ENCODE data around the gene INPP4A.

INPP4A gene

DNA sequence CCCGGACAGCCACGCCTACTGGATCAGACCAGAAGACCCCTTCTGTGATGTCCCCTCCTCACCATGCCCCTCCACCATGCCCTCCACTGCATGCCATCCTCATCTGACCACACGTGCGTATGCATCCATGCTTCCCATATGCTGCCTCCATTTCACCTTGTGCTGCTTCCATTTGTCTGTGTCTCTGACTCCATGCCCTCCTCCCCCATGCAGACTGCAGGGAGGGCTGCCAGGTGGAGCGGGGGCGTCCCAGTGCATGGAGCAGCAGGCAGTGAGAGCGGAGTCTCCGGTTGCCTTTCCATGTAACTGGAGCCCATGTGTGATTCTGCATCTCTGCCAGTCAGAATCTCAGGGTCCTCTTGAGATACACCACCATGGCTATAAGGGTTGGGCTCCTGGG is 111.0 kb downstream of the INPP4A start:
- Histone ChIP-seq H3K27me3 (ENCODE audit: control insufficient read depth in 1 of 2, insufficient read depth in 2 of 2, low read length in 2 of 2) (no peaks in the 10 kb centered on the region), H3K4me1 (ENCODE audit: insufficient read depth, low read length) (peaks cover 23% of the 10 kb centered on the region), H3K36me3 (ENCODE audit: insufficient read depth, low read length) (peaks cover 55% of the 10 kb centered on the region), H3K27ac (ENCODE audit: low read depth, low read length) (no peak overlapping the region), H3K9me3 (ENCODE audit: low read length) (no peaks in the 10 kb centered on the region), H3K4me3 (ENCODE audit: low read depth in 1 of 2, low read length in 2 of 2) (no peak overlapping the region), H3K9ac (ENCODE audit: low read length) (no peak overlapping the region)

DNA sequence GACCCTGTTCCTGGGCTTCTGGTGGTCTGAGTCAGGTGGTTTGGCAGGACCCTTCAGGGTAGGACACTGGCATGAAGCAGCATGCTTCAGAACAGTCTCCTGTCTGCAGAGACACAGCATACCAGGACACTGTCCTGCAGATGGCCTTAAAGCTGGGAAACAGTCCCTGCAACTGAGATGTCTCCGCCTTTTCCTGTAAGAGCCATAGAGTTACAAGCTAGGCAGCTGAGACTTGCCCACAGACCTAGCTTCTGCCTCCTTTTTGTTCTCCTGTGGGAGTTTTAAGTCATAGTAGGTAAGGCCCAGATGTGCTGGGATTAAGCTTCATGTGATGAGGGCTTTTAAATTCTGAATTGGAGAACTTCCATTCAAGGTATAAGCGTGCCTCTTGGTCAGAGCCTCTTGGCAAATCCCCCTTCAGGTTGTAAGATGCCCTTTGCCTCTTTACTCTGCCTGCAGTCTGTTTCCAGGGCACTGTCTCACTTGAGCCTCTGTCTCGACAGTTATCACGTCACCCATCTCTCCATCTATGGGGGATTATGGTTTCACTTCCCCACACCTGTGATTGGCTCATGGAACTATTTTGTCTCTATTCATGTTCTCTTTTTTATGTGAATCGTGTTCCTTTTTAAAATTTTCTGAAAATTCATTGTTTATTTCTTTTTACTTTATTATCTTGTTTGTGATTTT is 111.8 kb downstream of the INPP4A start:
- Histone ChIP-seq H3K9ac (ENCODE audit: low read length) (no peak overlapping the region), H3K4me3 (ENCODE audit: low read depth in 1 of 2, low read length in 2 of 2) (no peak overlapping the region), H3K4me1 (ENCODE audit: insufficient read depth, low read length) (peaks cover 30% of the 10 kb centered on the region), H3K36me3 (ENCODE audit: insufficient read depth, low read length) (peaks cover 49% of the 10 kb centered on the region), H3K27ac (ENCODE audit: low read depth, low read length) (no peak overlapping the region), H3K9me3 (ENCODE audit: low read length) (no peaks in the 10 kb centered on the region), H3K27me3 (ENCODE audit: control insufficient read depth in 1 of 2, insufficient read depth in 2 of 2, low read length in 2 of 2) (no peaks in the 10 kb centered on the region)

DNA sequence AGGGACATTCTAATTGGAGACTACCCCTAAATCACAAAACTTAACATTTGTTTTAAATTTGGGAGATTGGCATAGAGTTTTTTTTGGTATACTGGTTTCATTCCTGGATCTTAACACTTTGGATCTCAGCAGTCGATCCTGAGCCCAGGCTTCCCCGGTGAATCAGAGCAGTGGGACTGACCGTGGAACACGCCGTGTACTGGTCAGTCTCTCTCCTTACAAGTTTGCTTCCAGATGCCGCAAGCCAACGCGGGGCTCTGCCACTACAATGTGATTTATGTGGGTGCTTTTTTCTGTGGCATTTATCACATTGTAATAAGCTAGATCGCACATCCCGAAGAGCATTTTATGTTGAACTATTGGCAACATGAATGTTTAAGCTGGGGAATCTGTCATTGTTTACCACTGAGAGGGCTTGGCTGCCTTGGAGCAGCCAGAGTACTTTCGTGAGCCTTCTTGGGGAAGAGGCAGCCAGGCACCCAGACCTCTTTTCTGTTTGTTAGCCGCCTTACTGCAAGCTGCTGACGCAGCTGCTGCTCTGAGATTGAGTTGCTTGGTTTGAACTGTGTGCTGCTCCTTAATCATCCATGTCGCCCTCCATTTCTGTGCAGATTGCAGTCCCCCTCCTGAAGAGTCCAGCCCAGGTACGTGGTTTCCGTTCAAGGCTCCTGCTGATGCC is 114.3 kb downstream of the INPP4A start:
- H3K4me1 ChIP-seq (ENCODE audit: insufficient read depth, low read length): peaks cover 46% of the 10 kb centered on the region
- H3K9ac ChIP-seq (ENCODE audit: low read length): no peak overlapping the region
- H3K4me3 ChIP-seq (ENCODE audit: low read depth in 1 of 2, low read length in 2 of 2): no peak overlapping the region
- no peaks in the 10 kb centered on the region for H3K9me3 ChIP-seq (ENCODE audit: low read length)
- H3K27me3 ChIP-seq (ENCODE audit: control insufficient read depth in 1 of 2, insufficient read depth in 2 of 2, low read length in 2 of 2): no peaks in the 10 kb centered on the region
- H3K36me3 ChIP-seq (ENCODE audit: insufficient read depth, low read length): peaks cover 44% of the 10 kb centered on the region
- peak overlapping the region; percentile 59 for H3K27ac ChIP-seq (ENCODE audit: low read depth, low read length)

DNA sequence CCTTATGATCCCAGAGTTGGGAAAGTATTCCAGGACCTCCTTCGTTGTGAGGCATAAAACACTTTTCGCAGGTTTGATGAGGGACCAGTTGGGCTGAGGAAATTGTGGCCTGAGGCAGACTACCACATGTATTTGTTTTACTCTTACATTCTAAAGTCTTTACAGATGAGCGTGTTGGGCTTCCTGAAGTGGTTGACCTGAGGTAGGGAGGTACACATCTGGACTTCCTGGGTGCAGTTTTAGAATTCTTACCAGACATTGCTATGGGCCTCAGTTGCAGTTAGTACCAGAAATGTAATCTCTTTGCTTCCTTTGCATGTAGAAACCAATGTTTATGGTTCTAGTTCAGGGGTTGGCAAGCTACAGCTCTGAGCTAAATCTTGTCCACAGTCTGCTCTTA is 114.9 kb downstream of the INPP4A start:
- Histone ChIP-seq H3K4me3 (ENCODE audit: low read depth in 1 of 2, low read length in 2 of 2) (peak overlapping the region in 1 of 2 donors; percentile 7), H3K27me3 (ENCODE audit: control insufficient read depth in 1 of 2, insufficient read depth in 2 of 2, low read length in 2 of 2) (no peaks in the 10 kb centered on the region), H3K9ac (ENCODE audit: low read length) (no peak overlapping the region), H3K9me3 (ENCODE audit: low read length) (no peaks in the 10 kb centered on the region), H3K36me3 (ENCODE audit: insufficient read depth, low read length) (peaks cover 44% of the 10 kb centered on the region), H3K4me1 (ENCODE audit: insufficient read depth, low read length) (peaks cover 46% of the 10 kb centered on the region), H3K27ac (ENCODE audit: low read depth, low read length) (peak overlapping the region; percentile 59)

DNA sequence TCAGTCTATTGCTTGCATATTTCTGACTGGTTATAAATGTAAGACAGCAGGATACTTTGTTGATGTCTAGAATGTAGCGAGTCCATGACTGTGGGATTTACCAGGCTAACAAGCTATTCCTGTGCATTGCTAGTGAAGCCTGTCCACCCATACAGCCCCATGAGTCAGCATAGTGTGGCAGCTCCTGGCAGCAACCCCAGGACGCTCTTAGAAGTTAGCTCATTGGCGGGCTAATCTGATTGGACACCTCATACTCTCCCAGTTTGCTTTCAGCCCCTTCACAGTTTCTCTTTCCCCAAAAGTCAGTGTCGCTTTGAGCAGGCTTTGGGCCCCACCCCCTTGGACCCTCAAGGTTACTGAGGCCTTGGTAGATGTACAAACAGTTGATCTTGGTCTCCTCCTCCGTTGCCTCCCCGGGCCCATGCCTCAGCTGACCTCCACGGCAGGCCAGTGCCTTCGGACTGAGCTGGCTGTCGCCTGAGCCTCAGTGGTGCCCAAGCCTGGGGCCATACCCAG is 115.7 kb downstream of the INPP4A start:
- Histone ChIP-seq H3K4me1 (ENCODE audit: insufficient read depth, low read length) (peaks cover 46% of the 10 kb centered on the region), H3K27me3 (ENCODE audit: control insufficient read depth in 1 of 2, insufficient read depth in 2 of 2, low read length in 2 of 2) (no peaks in the 10 kb centered on the region), H3K9ac (ENCODE audit: low read length) (no peak overlapping the region), H3K27ac (ENCODE audit: low read depth, low read length) (peak overlapping the region; percentile 59), H3K9me3 (ENCODE audit: low read length) (no peaks in the 10 kb centered on the region), H3K36me3 (ENCODE audit: insufficient read depth, low read length) (peaks cover 43% of the 10 kb centered on the region), H3K4me3 (ENCODE audit: low read depth in 1 of 2, low read length in 2 of 2) (peak overlapping the region in 1 of 2 donors; percentile 7)

DNA sequence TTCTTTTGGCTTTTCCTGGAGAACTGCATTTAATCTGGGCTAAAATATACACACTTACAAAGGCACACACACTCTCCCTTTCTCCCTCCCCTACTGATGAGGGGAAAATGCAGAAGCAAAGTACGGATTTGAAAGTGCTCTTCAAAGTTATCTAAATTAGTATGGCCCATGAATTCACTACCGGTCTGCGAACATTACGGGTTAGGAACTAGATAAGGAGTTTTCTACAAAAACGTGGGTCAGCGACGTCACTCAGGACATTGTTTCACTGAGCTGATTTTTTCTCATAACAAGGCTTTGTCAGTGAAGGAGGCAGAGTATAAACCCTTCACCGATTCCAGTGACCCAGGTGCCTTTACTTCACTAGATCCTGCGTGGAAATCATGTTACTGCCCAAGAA is 116.4 kb downstream of the INPP4A start:
- peaks cover 43% of the 10 kb centered on the region for H3K36me3 ChIP-seq (ENCODE audit: insufficient read depth, low read length)
- H3K9me3 ChIP-seq (ENCODE audit: low read length): no peaks in the 10 kb centered on the region
- H3K4me1 ChIP-seq (ENCODE audit: insufficient read depth, low read length): peaks cover 46% of the 10 kb centered on the region
- H3K27ac ChIP-seq (ENCODE audit: low read depth, low read length): peak overlapping the region; percentile 59
- no peak overlapping the region for H3K4me3 ChIP-seq (ENCODE audit: low read depth in 1 of 2, low read length in 2 of 2)
- no peak overlapping the region for H3K9ac ChIP-seq (ENCODE audit: low read length)
- H3K27me3 ChIP-seq (ENCODE audit: control insufficient read depth in 1 of 2, insufficient read depth in 2 of 2, low read length in 2 of 2): no peaks in the 10 kb centered on the region

DNA sequence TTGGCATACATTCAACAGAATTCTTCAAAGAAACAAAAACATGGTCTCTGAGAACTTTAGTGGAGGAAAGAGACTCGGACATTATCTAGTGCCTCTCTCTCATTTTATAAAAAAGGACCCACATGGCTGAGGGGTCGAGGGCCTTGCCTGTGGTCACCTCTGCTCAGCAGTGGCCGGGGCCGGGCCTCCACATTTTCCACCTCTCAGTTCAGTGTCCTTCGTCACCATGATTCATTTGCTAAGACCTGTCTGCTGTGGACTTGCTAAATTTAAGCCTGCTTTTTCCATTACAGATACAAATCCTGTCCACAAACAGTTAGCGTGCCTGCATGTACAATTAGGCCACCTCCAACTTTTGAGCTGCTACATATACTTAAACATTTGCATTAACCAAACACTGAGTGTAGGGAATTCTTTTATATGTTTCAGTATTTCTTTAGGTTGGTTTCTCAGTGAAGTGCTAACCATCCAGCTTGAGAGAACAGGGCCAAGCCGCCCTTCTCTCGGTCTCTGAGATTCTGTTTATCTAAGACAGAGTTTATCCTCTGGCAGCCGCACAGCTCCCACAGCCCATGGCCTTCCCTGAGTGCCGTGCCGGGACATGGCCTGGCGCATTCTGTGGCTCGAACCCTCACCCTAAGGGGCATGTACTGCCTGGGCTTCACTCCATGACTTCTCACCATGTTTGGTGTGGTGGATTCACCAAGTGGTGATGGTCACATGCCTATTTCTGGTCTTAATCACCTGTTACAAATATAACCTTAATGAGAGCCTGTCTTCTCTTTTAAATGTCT is 117.4 kb downstream of the INPP4A start:
- peaks cover 45% of the 10 kb centered on the region for H3K36me3 ChIP-seq (ENCODE audit: insufficient read depth, low read length)
- H3K27ac ChIP-seq (ENCODE audit: low read depth, low read length): peak overlapping the region; percentile 78

DNA sequence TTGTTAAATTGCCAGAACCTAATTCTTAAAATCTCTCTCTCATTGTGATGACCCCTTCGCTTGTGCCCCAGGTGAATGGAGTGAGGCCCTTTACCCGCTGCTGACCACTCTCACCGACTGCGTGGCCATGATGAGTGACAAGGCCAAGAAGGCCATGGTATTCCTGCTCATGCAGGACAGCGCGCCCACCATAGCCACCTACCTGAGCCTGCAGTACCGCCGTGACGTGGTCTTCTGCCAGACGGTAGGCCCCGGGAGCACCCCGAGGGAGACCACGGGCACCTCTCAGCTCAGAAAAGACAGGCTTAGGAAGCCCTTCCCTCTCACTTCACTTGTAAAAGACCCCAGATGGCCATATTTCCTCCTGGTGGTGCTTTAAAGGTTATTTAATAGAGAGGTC is 118.7 kb downstream of the INPP4A start:
- Histone ChIP-seq H3K36me3 (ENCODE audit: insufficient read depth, low read length) (peaks cover 51% of the 10 kb centered on the region), H3K9me3 (ENCODE audit: low read length) (no peaks in the 10 kb centered on the region)

More for the DNA sequence above, 117.4 kb downstream of the INPP4A start:
- H3K4me1 ChIP-seq (ENCODE audit: insufficient read depth, low read length): peaks cover 46% of the 10 kb centered on the region
- no peak overlapping the region for H3K9ac ChIP-seq (ENCODE audit: low read length)
- no peak overlapping the region for H3K4me3 ChIP-seq (ENCODE audit: low read depth in 1 of 2, low read length in 2 of 2)
- H3K9me3 ChIP-seq (ENCODE audit: low read length): no peaks in the 10 kb centered on the region
- no peaks in the 10 kb centered on the region for H3K27me3 ChIP-seq (ENCODE audit: control insufficient read depth in 1 of 2, insufficient read depth in 2 of 2, low read length in 2 of 2)

DNA sequence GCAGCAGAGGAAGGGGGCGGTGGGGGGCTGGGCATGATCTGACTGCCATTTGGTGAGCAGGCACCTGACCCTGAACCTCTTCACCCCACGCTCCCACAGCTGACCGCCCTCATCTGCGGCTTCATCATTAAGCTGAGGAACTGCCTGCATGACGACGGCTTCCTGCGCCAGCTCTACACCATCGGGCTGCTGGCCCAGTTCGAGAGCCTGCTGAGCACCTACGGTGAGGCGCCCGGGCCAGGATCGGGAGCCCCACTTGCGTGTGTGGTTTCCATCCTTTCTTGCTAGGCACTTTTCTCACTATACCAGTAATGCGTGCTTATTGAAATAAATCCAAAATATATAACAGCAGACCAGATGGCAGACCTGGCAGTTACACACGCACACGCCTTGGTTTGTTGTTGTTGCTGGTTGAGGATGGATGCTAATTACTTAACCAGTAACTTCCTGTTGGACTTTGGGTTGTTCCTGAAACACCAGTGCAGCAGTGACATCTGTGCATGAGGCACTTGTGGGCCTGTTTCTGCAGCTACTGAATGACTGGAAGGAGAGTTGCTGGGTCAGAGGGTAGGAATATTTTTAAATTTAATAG is 120.0 kb downstream of the INPP4A start:
- Histone ChIP-seq H3K36me3 (ENCODE audit: insufficient read depth, low read length) (peaks cover 63% of the 10 kb centered on the region), H3K4me3 (ENCODE audit: low read depth in 1 of 2, low read length in 2 of 2) (no peak overlapping the region), H3K4me1 (ENCODE audit: insufficient read depth, low read length) (peaks cover 34% of the 10 kb centered on the region), H3K27me3 (ENCODE audit: control insufficient read depth in 1 of 2, insufficient read depth in 2 of 2, low read length in 2 of 2) (no peaks in the 10 kb centered on the region), H3K9ac (ENCODE audit: low read length) (no peak overlapping the region), H3K9me3 (ENCODE audit: low read length) (no peaks in the 10 kb centered on the region), H3K27ac (ENCODE audit: low read depth, low read length) (no peak overlapping the region)

More for the DNA sequence above, 118.7 kb downstream of the INPP4A start:
- Histone ChIP-seq H3K27ac (ENCODE audit: low read depth, low read length) (no peak overlapping the region), H3K9ac (ENCODE audit: low read length) (no peak overlapping the region), H3K4me3 (ENCODE audit: low read depth in 1 of 2, low read length in 2 of 2) (no peak overlapping the region), H3K4me1 (ENCODE audit: insufficient read depth, low read length) (peaks cover 46% of the 10 kb centered on the region), H3K27me3 (ENCODE audit: control insufficient read depth in 1 of 2, insufficient read depth in 2 of 2, low read length in 2 of 2) (no peaks in the 10 kb centered on the region)

DNA sequence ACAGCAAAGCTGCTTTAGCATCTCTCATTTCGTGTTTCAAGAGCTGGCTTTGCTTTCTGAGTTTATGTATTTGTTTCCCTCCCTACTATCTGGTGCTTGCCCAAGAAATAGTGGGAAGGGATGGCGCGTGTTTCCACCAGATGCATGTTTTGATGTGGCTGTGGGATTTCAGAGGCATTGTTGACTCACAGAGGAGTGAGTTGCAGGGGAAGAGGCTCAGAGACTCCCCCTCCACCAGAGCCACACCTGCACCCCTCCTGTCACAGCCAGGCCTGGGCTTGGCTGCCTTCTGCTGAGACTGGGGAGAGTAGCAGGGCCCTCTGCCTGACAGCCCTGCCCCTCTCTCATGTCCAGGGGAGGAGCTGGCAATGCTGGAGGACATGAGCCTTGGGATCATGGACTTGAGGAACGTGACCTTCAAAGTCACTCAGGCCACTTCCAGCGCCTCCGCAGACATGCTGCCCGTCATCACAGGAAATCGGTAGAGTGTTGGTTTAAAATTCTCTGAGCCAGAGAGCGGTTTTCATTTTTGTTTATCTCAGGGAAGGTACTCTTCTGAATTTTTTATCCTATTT is 120.7 kb downstream of the INPP4A start:
- Histone ChIP-seq H3K9ac (ENCODE audit: low read length) (no peak overlapping the region), H3K27ac (ENCODE audit: low read depth, low read length) (no peak overlapping the region), H3K27me3 (ENCODE audit: control insufficient read depth in 1 of 2, insufficient read depth in 2 of 2, low read length in 2 of 2) (no peaks in the 10 kb centered on the region), H3K9me3 (ENCODE audit: low read length) (no peaks in the 10 kb centered on the region), H3K4me3 (ENCODE audit: low read depth in 1 of 2, low read length in 2 of 2) (no peak overlapping the region), H3K4me1 (ENCODE audit: insufficient read depth, low read length) (peaks cover 27% of the 10 kb centered on the region), H3K36me3 (ENCODE audit: insufficient read depth, low read length) (peaks cover 71% of the 10 kb centered on the region)

DNA sequence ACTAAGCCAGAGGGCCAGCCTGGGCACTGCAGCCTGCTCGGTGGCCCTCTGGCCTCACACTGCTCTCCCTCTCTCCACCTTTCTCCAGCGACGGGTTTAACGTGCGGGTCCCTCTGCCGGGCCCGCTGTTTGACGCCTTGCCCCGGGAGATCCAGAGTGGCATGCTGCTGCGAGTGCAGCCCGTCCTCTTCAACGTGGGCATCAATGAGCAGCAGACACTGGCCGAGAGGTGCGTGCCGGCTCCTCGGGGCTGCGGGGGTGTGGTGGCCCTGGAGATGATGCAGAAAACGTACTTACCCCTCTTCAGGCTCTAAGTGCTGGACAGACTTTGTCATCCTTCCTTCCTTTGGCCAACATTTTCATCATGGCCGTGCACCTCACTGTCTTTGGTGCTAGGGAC is 121.3 kb downstream of the INPP4A start:
- Histone ChIP-seq H3K4me3 (ENCODE audit: low read depth in 1 of 2, low read length in 2 of 2) (no peak overlapping the region), H3K9me3 (ENCODE audit: low read length) (no peaks in the 10 kb centered on the region), H3K4me1 (ENCODE audit: insufficient read depth, low read length) (peaks cover 21% of the 10 kb centered on the region), H3K9ac (ENCODE audit: low read length) (no peak overlapping the region), H3K27ac (ENCODE audit: low read depth, low read length) (no peak overlapping the region), H3K27me3 (ENCODE audit: control insufficient read depth in 1 of 2, insufficient read depth in 2 of 2, low read length in 2 of 2) (no peaks in the 10 kb centered on the region), H3K36me3 (ENCODE audit: insufficient read depth, low read length) (peaks cover 74% of the 10 kb centered on the region)

All from muscle layer of colon (tissue), 2 donors.